ENCODE measurements around the gene DNM3. TPM values are rescaled to one million over a fixed set of nuclear protein-coding genes. Genes with fewer than 3 reads are reported as not detected.

Gene DNM3
- total and polyA plus RNA-seq, 2 experiments from 2014 or later, result 5.2 to 12.2 TPM

DNA sequence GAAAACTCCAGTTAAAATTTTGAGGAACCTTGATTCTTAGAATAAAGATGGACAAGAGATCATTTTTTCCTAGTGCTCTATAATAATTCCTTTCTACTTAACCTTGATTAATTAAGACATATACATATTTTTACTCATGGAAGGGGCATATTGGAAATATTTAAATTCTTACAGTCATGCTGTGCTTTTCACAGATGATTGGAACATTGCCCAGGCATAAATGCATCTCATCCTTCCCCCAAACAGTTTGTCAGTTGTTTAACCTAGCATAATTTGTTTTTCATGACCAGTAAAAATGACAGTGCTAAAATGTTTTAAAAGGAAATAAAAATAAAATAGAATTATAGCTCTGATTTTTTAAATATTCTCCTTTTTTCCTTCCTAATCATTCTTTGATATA, 140.0 kb downstream of the DNM3 start:
- Mint-ChIP-seq H3K27ac (no peak overlapping the region), H3K36me3 (ENCODE audit: low read depth) (no peaks in the 10 kb centered on the region), H3K9me3 (no peaks in the 10 kb centered on the region), H3K27me3 (ENCODE audit: insufficient read depth, low read depth, poor library complexity) (no peaks in the 10 kb centered on the region), H3K4me3 (no peak overlapping the region), H3K4me1 (peaks cover 11% of the 10 kb centered on the region)
- Histone ChIP-seq H3F3A (replicated peaks; ENCODE audit: low read depth) (no peaks in the 10 kb centered on the region), H3K79me2 (replicated peaks; ENCODE audit: insufficient read depth) (no peaks in the 10 kb centered on the region), H3K36me3 (ENCODE audit: insufficient read depth) (no peaks in the 10 kb centered on the region), H3K9me2 (ENCODE audit: insufficient read depth) (no peaks in the 10 kb centered on the region), H3K27ac (ENCODE audit: low read depth) (no peak overlapping the region), H3K27me3 (ENCODE audit: insufficient read depth) (no peaks in the 10 kb centered on the region), H2AFZ (no peak overlapping the region), H3K4me1 (ENCODE audit: insufficient read depth) (0 out of 2 replicates have a peak, but pooled peaks cover 10% of the 10 kb centered on the region), H4K20me1 (replicated peaks; ENCODE audit: insufficient read depth) (no peaks in the 10 kb centered on the region), H3K4me2 (no peak overlapping the region), H3K4me3 (no peak overlapping the region)
- TF ChIP-seq CTCF (conservative IDR thresholded peaks at IDR 0.05; ENCODE audit: low read depth in 2 of 2), result no peak
- no peak for TF ChIP-seq REST (IDR thresholded peaks at IDR 0.05; ENCODE audit: unreplicated experiment)
- no peak for TF ChIP-seq ZNF331 (CRISPR knock-in tag; IDR thresholded peaks at IDR 0.05; ENCODE audit: low read depth)
- TF ChIP-seq JUNB (IDR thresholded peaks at IDR 0.05; ENCODE audit: unreplicated experiment), result no peak
- no peak for TF ChIP-seq ZNF114 (CRISPR knock-in tag; IDR thresholded peaks at IDR 0.05)
- TF ChIP-seq NANOG (IDR thresholded peaks at IDR 0.05; ENCODE audit: borderline replicate concordance), result no peak
- TF ChIP-seq POLR2AphosphoS5 (IDR thresholded peaks at IDR 0.05; ENCODE audit: low read depth), result no peak
- TF ChIP-seq EZH2 (IDR thresholded peaks at IDR 0.05; ENCODE audit: low read depth, unreplicated experiment), result no peak
- no peak for TF ChIP-seq ZNF462 (CRISPR knock-in tag; IDR thresholded peaks at IDR 0.05)
- TF ChIP-seq, protein P1, sequence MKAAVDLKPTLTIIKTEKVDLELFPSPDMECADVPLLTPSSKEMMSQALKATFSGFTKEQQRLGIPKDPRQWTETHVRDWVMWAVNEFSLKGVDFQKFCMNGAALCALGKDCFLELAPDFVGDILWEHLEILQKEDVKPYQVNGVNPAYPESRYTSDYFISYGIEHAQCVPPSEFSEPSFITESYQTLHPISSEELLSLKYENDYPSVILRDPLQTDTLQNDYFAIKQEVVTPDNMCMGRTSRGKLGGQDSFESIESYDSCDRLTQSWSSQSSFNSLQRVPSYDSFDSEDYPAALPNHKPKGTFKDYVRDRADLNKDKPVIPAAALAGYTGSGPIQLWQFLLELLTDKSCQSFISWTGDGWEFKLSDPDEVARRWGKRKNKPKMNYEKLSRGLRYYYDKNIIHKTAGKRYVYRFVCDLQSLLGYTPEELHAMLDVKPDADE (IDR thresholded peaks at IDR 0.05), result no peak
- no peak for TF ChIP-seq STAT1 (IDR thresholded peaks at IDR 0.05; ENCODE audit: unreplicated experiment)
- TF ChIP-seq CREB1 (CRISPR knock-in tag; IDR thresholded peaks at IDR 0.05; ENCODE audit: low read depth), result no peak
- TF ChIP-seq EZH2phosphoT487 (IDR thresholded peaks at IDR 0.05; ENCODE audit: unreplicated experiment), result no peak
- DNase-seq (ENCODE audit: low spot score), result no peak
- ATAC-seq, result no peak
